Neural progenitor cell (in vitro differentiated cells): Measurements from ENCODE around the gene NEDD4.
"Not testable (repeated sequence)": the region's sequence is repeated elsewhere in the genome, so short reads cannot be mapped to it uniquely, and the experiment has no call there.

Experiments
- CTCF ChIP-seq: fragments of 200-600 bp; sonication (generic); IDR thresholded peaks from 2 replicates; pipeline ENCODE4 v1.5.1; 2017; ENCODE audit warnings: antibody characterized with exemption, mild to moderate bottlenecking
- EZH2 ChIP-seq: fragments of 200-600 bp; sonication (generic); IDR thresholded peaks from 2 replicates; pipeline ENCODE4 v1.6.1; 2017; ENCODE audit warnings: antibody characterized with exemption, mild to moderate bottlenecking, moderate library complexity

- not testable (repeated sequence) for TF ChIP-seq CTCF, EZH2
Observed at GRCh38 chr15:56003777-56004176, 10.4 kb upstream of the NEDD4 start.
